OCI-LY3 (cell line): ENCODE measurements around the gene IL22RA2.

Experiments used
- EZH2phosphoT487 ChIP-seq: fragments of 200-600 bp; shearing (Covaris generic); IDR thresholded peaks from 2 replicates; pipeline ENCODE4 v1.6.1; 2018; ENCODE audit warnings: antibody characterized with exemption, mixed run types, low read depth
- TF ChIP-seq, protein P1 (sequence below): fragments of 200-600, 300-600 bp; sonication (generic); IDR thresholded peaks from 2 replicates; pipeline ENCODE4 v1.5.1; 2014; ENCODE audit warnings: antibody characterized with exemption, low read length, low read depth

DNA sequence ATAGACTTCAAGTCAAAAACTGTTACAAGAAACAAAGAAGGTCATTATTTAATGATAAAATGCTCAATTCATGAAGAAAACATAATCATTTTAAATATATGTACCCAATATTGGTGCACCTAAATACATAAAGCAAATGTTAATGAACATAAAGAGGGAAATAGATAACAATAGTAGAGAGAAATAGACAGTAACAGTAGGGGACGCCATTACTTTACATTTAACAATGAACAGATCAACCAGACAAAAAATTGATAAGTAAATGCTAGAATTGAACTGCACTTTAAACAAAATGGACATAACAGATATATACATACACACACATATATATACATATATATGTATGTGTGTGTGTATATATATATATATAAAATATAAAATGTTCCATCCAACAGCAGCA is 37.4 kb downstream of the IL22RA2 start:
- TF ChIP-seq, protein P1, sequence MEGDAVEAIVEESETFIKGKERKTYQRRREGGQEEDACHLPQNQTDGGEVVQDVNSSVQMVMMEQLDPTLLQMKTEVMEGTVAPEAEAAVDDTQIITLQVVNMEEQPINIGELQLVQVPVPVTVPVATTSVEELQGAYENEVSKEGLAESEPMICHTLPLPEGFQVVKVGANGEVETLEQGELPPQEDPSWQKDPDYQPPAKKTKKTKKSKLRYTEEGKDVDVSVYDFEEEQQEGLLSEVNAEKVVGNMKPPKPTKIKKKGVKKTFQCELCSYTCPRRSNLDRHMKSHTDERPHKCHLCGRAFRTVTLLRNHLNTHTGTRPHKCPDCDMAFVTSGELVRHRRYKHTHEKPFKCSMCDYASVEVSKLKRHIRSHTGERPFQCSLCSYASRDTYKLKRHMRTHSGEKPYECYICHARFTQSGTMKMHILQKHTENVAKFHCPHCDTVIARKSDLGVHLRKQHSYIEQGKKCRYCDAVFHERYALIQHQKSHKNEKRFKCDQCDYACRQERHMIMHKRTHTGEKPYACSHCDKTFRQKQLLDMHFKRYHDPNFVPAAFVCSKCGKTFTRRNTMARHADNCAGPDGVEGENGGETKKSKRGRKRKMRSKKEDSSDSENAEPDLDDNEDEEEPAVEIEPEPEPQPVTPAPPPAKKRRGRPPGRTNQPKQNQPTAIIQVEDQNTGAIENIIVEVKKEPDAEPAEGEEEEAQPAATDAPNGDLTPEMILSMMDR = no peak
- no peak for TF ChIP-seq EZH2phosphoT487
